Measurements from ENCODE around the gene LYRM2. TPM values are rescaled to one million over a fixed set of nuclear protein-coding genes. Genes with fewer than 3 reads are reported as not detected.

The LYRM2 gene
- polyA plus RNA-seq, 1 donor from 2014 or later: 77.2 TPM

DNA sequence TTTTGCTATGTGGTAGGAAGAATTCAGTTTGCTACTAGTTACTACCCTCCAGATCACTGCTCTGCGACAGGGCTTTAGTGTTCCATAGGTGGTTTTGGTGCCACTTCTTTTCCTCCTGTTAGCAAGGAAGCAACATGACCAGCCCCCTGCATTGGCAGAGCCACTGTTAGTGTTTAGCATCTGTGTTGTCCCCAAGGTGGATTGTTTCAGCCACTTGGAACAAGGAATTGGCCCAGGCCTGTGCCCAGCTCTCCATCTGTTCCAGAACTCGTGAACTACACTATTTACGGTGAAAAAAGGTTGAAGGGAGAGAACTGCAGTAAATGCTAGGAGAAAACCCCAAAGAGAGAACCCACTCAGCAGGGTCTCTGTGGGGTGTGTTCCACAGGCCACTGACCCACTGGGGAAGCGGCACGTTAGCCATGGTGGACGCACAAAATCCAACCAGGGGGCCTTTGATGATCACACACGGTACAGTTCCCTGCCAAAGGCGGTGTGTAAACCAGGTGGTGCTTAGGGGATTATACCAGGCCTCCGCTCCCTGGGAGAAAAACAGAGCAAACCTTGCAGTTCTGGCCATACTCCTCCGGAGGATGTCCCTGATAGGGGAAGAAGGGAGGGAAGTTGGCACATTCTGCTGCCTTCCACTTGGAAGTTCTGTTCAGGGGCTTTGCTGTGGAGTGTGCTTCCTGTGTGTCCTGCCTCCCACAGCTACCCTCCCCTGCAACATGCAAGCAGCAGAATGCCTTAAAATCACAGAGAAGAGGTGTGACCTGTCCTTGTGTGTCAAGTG lies 72.3 kb downstream of the LYRM2 start:
- Mint-ChIP-seq H3K9me3 (peaks cover 0 to 2% (median under 1%) of the 10 kb centered on the region in 3 donors), H3K4me3 (peak overlapping the region in 1 of 4 donors; percentile 47), H3K27me3 (peaks cover 1% of the 10 kb centered on the region), H3K27ac (no peak overlapping the region), H3K4me1 (no peaks in the 10 kb centered on the region), H3K36me3 (no peaks in the 10 kb centered on the region)

DNA sequence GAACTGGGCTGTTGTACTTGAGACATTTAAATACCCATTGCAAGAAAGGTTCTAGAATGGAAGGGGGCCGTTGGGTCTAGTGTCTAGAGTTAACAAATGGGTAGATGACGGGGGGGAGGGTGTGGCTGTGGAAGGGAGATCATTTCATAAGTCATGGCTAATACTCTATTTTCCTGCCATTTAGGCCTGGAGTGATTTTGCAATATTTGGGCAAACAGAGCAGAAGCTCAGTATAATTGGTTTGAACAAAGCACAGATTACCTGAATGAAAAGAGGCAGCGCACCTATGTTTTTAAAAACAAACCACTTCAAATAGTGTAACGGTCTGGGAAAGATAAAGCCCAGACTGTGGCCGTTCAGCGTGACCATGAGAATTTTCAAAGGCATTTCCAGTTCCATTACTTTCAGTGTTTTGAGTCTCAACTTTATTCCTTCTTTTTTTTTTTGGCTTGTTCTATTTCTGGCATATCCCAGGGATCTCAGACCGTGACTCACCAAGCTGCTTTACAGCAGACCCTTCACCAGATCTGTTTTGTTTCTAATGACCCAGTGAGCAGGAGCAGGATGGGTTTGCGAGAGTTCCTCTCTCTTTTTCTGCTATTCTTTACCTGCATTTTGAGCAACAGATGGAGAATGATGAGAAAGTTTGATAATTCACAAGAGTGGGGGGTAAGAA lies 73.7 kb downstream of the LYRM2 start:
- no peaks in the 10 kb centered on the region for H3K4me1 Mint-ChIP-seq
- H3K27me3 Mint-ChIP-seq: no peaks in the 10 kb centered on the region
- no peak overlapping the region for H3K4me3 Mint-ChIP-seq
- no peaks in the 10 kb centered on the region for H3K36me3 Mint-ChIP-seq
- no peak overlapping the region for H3K27ac Mint-ChIP-seq
- H3K9me3 Mint-ChIP-seq: peaks cover 0 to 2% (median 0%) of the 10 kb centered on the region in 3 donors

DNA sequence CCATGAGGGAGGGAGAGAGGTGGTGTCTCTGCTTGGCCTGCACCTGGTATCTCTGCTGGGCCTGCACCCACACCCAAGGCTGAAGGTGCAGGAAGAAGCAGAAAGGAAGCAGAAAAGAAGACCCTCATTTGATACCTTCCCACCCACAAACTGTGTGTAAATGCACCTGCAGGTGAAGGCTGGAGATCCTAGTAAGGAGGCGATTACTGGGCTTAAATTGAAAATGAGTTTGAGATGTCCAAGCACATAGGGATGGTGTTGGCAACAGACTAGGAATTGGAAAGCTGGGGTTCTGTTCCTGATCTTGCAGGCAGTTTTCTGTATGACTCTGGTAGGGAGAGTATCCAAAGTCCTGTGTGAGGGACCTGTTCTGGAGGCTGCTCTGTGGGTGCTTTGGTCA lies 74.7 kb downstream of the LYRM2 start:
- H3K9me3 Mint-ChIP-seq: no peaks in the 10 kb centered on the region
- H3K36me3 Mint-ChIP-seq: peaks cover 3% of the 10 kb centered on the region
- H3K4me3 Mint-ChIP-seq: peak overlapping the region in 1 of 4 donors; percentile 31
- H3K4me1 Mint-ChIP-seq: no peaks in the 10 kb centered on the region
- H3K27me3 Mint-ChIP-seq: no peaks in the 10 kb centered on the region
- no peak overlapping the region for H3K27ac Mint-ChIP-seq

DNA sequence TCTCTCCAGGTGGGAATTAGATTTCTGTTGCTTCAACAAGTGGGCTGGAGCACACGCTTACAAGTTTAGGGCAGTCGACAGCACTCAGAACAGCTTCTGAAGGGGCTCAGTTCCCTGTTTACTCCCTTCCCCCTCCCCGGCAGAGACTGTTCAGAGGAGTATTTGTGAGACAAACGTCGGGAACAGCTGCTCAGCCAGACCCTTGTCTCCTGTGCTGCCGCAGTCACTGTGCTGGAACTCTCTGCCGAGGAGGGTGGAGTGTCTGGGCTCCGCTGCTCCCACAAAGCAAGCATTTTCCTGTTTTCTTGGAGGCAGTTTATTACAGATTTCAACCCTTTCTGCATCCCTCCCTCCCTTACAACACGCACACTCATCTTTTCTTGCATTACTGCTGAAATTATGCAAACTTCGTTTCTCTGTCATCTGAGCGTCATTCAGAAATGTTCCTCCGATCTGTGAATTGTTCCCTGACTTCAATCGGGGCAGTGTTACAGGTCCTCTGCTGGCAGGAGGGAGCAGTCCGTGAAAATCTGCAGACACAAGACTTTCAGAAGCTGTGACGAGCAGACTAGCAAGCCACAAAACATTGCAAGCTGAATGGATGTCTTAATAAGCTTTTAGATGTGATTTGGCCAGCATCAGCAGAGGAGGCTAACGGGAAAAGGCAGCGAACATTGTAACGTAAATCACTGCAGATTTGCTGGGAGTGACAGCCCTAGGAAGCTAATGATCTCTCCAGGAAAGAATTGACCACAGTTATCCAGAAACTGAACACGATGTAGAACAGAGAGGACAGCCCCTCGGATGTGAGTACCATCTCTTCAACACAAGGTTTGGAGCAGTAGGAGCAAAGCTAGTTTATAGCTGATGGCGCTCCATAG lies 76.2 kb downstream of the LYRM2 start:
- peak overlapping the region in 2 of 4 donors; percentile 6 to 48 for H3K4me3 Mint-ChIP-seq
- peaks cover 2% of the 10 kb centered on the region for H3K27me3 Mint-ChIP-seq
- no peak overlapping the region for H3K27ac Mint-ChIP-seq
- peaks cover 3% of the 10 kb centered on the region for H3K36me3 Mint-ChIP-seq
- H3K9me3 Mint-ChIP-seq: peaks cover 0 to 3% (median 0%) of the 10 kb centered on the region in 3 donors
- no peaks in the 10 kb centered on the region for H3K4me1 Mint-ChIP-seq

DNA sequence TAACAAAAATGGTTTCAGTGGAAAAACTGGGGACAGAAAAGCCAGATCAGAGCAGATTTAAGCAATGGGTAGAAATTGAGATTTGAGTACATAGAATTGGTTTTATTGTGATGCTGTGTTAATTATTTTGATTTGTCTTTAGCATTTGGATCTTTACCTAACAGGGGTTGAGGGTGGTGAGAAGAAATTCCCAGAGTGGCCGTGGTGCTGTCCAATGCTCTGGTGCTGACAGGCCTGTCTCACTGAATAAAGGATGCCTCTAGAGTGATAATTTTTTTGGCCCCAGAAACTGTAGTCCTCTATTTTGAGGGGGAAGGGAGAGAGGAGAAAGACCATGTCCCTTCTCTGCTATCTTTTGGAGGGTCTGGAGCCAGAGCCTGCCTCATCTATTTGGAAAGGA lies 79.1 kb downstream of the LYRM2 start:
- H3K27ac Mint-ChIP-seq: no peak overlapping the region
- H3K27me3 Mint-ChIP-seq: peaks cover 2% of the 10 kb centered on the region
- no peaks in the 10 kb centered on the region for H3K4me1 Mint-ChIP-seq
- H3K9me3 Mint-ChIP-seq: peaks cover 3 to 9% (median 5%) of the 10 kb centered on the region in 3 donors
- H3K4me3 Mint-ChIP-seq: no peak overlapping the region
- H3K36me3 Mint-ChIP-seq: peaks cover 3% of the 10 kb centered on the region

DNA sequence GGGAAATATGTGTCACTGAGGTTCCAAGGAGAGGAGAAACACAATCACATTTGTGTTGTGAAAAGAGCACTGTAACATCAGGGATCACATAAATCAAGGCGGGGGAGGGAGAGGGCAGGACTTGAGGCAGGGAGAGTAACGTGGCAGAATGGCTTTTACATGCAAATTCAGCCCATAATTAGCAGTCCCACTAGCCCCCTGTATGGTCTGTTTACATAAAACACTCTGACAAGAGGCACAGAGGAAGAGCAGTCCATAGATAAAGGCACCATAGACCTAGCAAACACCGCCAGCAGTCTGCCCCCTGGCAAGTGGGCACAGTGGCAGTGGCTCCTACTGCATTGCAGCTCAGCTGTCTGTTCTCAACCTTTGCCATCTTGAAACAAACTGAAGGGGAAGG lies 82.7 kb downstream of the LYRM2 start:
- H3K4me1 Mint-ChIP-seq: no peaks in the 10 kb centered on the region
- peaks cover 3% of the 10 kb centered on the region for H3K36me3 Mint-ChIP-seq

DNA sequence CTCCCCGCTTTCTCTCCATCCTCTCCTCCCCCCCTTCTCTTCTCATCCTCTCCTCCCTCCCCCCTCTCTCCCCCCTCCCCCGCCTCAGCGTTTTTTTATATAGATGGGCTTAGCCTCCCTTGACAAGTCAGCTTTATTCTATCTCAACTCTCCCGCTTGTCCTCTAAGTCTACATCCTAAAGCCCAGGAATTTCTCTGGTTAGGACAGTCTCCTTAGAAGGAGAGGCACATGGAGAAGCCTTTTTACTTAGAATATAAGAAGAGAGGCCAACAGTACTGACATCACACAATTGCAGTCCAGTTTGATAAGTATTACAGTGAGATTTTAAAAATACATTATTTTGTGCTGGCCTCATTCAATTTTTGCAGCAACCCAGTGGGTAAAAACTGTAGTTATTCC lies 83.5 kb downstream of the LYRM2 start:
- no peaks in the 10 kb centered on the region for H3K4me1 Mint-ChIP-seq
- H3K9me3 Mint-ChIP-seq: peaks cover 3 to 9% (median 5%) of the 10 kb centered on the region in 3 donors
- H3K4me3 Mint-ChIP-seq: no peak overlapping the region
- peaks cover 3% of the 10 kb centered on the region for H3K36me3 Mint-ChIP-seq
- H3K27ac Mint-ChIP-seq: no peak overlapping the region
- H3K27me3 Mint-ChIP-seq: peaks cover 2% of the 10 kb centered on the region

More for the DNA sequence above, 82.7 kb downstream of the LYRM2 start:
- Mint-ChIP-seq H3K9me3 (peaks cover 3 to 9% (median 5%) of the 10 kb centered on the region in 3 donors), H3K27me3 (peaks cover 2% of the 10 kb centered on the region), H3K27ac (no peak overlapping the region), H3K4me3 (peak overlapping the region in 1 of 4 donors; percentile 35)

DNA sequence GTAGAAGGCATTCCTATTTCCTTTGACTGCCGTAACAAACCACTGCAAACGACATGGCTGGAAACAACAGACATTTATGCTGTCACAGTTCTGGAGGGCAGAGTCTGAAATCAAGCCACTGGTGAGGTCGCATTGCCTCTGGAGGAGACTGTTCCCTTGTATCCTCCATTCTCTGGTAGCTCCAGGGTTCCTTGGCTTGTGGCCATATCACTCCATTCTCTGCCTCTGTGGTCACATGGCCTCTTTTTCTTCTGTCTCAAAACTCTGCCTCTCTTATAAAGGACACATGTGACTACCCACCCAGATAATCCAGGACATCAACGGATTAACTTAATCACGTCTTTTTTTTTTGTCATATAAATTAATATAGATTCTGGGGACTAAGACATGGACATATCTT lies 84.4 kb downstream of the LYRM2 start:
- peaks cover 2% of the 10 kb centered on the region for H3K27me3 Mint-ChIP-seq
- H3K36me3 Mint-ChIP-seq: peaks cover 3% of the 10 kb centered on the region
- no peaks in the 10 kb centered on the region for H3K4me1 Mint-ChIP-seq
- no peak overlapping the region for H3K27ac Mint-ChIP-seq
- no peak overlapping the region for H3K4me3 Mint-ChIP-seq
- peaks cover 3 to 9% (median 5%) of the 10 kb centered on the region in 3 donors for H3K9me3 Mint-ChIP-seq

DNA sequence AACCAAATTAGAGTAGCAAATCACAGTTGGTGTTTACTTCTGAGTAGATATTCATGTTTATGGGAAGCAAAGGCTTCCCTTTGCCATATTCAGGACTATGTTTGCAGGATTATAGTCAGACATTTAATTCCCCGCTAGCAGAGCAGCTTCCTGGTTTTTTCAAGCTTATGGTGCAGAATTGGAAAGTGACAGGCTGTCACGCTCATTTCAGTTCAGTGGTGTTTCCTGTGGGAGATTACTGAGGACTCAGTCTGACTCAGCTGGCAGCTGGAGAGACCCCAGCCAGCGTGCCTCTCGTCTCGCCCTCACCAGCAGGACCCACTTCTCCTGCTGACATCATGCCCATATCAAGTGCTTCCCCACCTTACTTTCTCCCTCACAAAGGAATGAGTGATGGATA lies 85.1 kb downstream of the LYRM2 start:
- peaks cover 2% of the 10 kb centered on the region for H3K27me3 Mint-ChIP-seq
- peaks cover 2% of the 10 kb centered on the region for H3K36me3 Mint-ChIP-seq

DNA sequence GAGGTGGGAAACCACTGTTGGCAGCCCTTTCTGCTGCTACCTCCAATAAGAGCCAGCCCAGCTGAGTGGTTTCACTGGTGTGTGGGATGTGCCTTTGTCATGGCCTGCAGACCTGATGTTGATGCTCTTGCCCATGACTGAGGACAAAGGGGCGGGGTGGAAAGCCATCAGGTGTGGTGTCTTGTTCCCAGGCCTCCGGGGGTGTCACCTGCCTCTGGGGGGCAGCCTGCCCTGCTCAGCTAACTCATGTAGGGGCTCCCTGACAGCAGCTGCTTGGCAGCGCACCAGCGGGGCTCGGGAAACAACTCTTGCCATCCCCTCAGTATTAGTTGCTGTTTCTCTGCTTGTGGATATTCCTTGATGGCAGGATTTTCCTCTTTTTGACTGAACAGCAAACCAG lies 91.3 kb downstream of the LYRM2 start:
- H3K9me3 Mint-ChIP-seq: no peaks in the 10 kb centered on the region
- H3K4me3 Mint-ChIP-seq: no peak overlapping the region
- H3K4me1 Mint-ChIP-seq: no peaks in the 10 kb centered on the region
- H3K27me3 Mint-ChIP-seq: no peaks in the 10 kb centered on the region
- peaks cover 2% of the 10 kb centered on the region for H3K36me3 Mint-ChIP-seq
- H3K27ac Mint-ChIP-seq: no peak overlapping the region

More for the DNA sequence above, 85.1 kb downstream of the LYRM2 start:
- Mint-ChIP-seq H3K4me3 (no peak overlapping the region), H3K4me1 (no peaks in the 10 kb centered on the region), H3K27ac (no peak overlapping the region), H3K9me3 (peaks cover 3 to 9% (median 5%) of the 10 kb centered on the region in 3 donors)

DNA sequence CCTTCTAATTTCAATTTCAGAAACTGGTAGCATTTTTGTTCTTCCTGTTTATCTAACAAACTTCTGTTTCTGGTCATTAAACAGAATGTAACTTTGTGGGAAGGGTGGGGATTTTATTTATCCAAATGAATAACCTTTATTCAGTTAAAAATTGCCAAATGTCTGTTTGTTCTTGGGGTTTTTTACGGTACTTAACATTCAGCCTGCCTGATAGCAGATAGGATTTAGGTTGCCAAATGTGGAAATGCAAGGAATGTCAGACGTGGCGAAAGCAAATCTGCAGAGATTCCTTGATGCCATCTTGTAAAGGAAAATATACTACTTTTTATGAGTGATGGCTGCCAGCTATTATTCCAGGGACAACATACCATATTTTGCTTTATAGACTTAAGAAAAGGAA lies 95.7 kb downstream of the LYRM2 start:
- no peaks in the 10 kb centered on the region for H3K27me3 Mint-ChIP-seq
- H3K36me3 Mint-ChIP-seq: no peaks in the 10 kb centered on the region
- no peaks in the 10 kb centered on the region for H3K4me1 Mint-ChIP-seq
- H3K9me3 Mint-ChIP-seq: no peaks in the 10 kb centered on the region
- no peak overlapping the region for H3K4me3 Mint-ChIP-seq
- no peak overlapping the region for H3K27ac Mint-ChIP-seq

DNA sequence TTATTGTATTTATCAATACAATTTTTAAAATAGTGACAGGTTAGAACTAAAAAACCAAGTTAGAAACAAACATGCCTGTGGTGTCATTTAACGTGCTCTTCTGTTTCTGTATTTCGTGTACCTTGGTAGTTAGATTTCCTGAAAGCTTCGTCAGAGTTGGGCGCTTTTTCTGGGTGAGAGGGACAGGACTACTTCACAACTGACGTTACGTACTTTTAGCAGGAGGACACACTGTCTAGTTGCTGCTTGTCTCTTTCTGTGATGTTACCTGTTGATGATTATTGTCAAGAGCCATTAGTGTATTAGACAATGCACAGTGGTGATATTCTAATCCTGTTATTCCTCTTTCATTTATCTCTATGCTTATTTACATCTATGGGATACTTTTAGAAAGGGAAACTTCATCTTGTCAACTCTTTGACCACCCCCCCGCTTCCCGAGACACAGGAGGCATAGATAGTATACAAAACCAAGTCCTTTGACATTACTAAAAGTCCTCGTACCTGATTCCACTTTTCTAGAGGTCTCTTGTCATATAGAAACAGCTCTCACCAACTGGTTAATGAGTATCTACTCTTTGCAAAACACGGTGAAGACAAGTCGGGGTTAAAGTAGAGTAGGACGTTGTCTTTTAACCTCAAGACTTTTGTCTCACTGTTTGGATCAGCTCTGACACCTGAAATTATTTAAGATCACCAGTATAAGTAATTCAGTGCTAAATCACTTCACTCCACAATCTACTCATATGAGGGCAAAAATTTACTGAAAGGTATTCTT lies 96.3 kb downstream of the LYRM2 start:
- Mint-ChIP-seq H3K4me1 (no peaks in the 10 kb centered on the region), H3K27me3 (no peaks in the 10 kb centered on the region), H3K9me3 (no peaks in the 10 kb centered on the region), H3K4me3 (no peak overlapping the region), H3K27ac (no peak overlapping the region), H3K36me3 (no peaks in the 10 kb centered on the region)

DNA sequence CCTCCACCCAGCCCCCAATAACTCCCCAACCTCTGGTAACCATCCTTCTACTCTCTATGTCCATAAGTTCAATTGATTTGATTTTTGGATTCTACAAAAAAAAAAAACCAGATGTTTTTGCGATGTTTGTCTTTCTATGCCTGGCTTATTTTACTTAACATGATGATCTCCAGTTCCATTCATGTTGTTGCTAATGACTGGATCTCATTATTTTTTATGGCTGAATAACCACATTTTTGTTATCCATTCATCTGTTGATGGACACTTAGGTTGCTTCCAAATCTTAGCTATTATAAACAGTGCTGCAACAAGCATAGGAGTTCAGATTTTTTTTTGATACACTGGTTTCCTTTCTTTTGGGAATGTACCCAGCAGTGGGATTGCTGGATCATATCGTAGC lies 98.8 kb downstream of the LYRM2 start:
- Mint-ChIP-seq H3K9me3 (no peaks in the 10 kb centered on the region), H3K4me1 (no peaks in the 10 kb centered on the region), H3K27me3 (no peaks in the 10 kb centered on the region), H3K36me3 (no peaks in the 10 kb centered on the region), H3K27ac (no peak overlapping the region), H3K4me3 (no peak overlapping the region)

DNA sequence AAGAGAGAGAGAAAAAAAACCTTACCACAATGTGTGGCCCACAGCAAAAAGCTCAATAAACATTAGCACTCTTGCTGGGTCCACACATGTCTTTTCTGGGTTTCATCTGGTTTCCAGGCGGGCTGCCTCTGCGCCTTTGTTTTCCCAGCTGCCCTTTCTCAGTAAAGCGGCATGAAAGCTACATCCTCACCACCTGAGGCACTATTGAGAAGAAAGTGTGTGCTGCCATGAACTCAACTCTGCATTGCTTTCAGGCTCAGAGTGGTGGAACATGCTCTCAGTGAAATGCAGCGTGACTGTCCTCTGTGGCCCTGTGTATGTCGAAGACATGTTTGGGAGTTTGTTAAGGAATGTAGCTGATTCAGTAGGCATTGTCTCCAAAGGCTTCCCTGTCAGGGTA lies 102.3 kb downstream of the LYRM2 start:
- Mint-ChIP-seq H3K9me3 (no peaks in the 10 kb centered on the region), H3K36me3 (no peaks in the 10 kb centered on the region), H3K4me1 (peaks cover 0 to 1% (median 0%) of the 10 kb centered on the region in 3 donors), H3K27ac (no peak overlapping the region), H3K4me3 (no peak overlapping the region), H3K27me3 (no peaks in the 10 kb centered on the region)
